GM18526 (cell line): ENCODE data around the gene TMEM138.

Source experiments
- POLR2A ChIP-seq: IDR thresholded peaks from 3 replicates; pipeline ENCODE4 v1.6.1; 2011; ENCODE audit not compliant: insufficient read length; ENCODE audit errors: extremely low read depth

Gene TMEM138

GRCh38 chr11:61361741-61362541, at the start of gene TMEM138, which contains the start of gene CYB561A3:
TMEM138 (plus strand) TSS chr11:61362374; CDS start chr11:61364391, 2,017 bp downstream.
CYB561A3 (minus strand) TSS chr11:61361882; CDS start chr11:61356713, 5,169 bp downstream.
- peak; percentile 99 for TF ChIP-seq POLR2A

DNA sequence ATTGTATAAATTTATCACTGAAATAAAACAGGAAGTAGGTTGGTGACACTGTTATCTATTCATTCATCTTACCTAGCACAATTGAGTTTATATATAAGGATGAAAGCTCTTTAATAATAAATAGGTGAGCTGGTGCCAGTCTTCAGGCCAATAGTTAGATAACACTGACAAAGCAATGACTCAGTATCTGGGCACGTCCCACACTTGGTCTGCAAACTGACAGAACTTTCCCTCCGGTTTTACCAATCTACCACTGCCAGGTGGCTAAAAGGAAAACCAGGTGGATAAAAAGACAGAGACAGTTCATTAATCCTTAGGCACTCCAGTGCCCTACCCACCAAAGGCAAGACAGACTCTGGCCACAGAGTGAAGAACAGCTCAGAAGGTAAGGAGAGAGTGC, 46.9 kb upstream of the TMEM138 start:
- no peak for TF ChIP-seq POLR2A

- TF ChIP-seq POLR2A = no peak
Measured at GRCh38 chr11:61325649-61326414, 36.3 kb upstream of the TMEM138 start.

GRCh38 chr11:61327669-61328071, 34.5 kb upstream of the TMEM138 start:
- no peak for TF ChIP-seq POLR2A

- no peak for TF ChIP-seq POLR2A
Measured at GRCh38 chr11:61328351-61328750, 33.8 kb upstream of the TMEM138 start.

DNA sequence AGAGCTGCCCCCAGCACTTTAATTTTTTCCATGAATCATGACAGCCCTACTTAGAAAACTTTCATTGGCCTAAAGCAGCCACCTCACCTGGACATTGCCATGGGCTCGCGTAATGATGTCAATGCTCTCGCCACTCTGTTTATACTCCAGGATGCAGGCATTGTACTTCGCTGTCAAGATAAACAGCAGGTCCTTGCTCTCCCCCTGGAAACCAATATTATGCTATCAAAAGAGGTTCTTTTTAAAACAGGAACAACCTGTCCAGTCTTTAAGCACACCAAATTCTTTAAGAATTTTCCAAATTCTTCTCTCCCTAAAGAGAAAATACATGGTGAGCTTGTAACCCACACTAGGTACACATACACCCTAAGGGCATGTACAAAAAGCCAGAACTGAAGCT, 32.3 kb upstream of the TMEM138 start:
- no peak for TF ChIP-seq POLR2A

GRCh38 chr11:61331651-61332050, 30.5 kb upstream of the TMEM138 start:
- no peak for TF ChIP-seq POLR2A

DNA sequence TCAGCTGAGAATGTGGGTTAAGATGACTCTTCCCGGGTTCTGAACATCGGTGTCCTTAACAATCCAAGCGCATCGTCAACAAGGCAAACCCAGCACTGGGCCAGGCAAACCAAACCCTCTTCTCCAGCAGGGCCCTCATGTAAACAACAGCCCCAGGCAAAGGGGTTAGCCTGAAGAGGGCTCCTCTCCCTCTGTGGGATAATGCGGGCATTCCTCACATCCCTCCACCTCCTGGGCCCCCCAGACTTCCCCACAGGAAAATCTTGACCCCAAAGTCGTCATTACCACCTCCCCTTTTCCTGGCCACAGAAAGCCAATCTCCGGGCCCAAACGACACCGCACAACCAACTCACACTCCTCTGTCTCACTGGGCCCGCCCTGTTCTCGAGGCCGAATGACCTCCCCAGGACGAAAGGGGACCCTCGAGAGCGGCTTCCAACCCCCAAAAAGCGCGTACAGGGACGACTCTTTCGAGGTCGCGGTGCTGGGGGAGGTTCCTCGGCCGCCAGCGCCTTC, 29.8 kb upstream of the TMEM138 start:
- no peak for TF ChIP-seq POLR2A

- TF ChIP-seq POLR2A = peak; percentile 94
Measured at GRCh38 chr11:61332797-61333549, 29.2 kb upstream of the TMEM138 start, which contains the start of the genes DDB1 and TKFC. DDB1 (minus strand) TSS chr11:61333105; CDS start chr11:61332968, 137 bp downstream. TKFC (plus strand) TSS chr11:61333228; CDS start chr11:61334729, 1,501 bp downstream.

- TF ChIP-seq POLR2A = no peak
Measured at GRCh38 chr11:61333550-61334433, 28.4 kb upstream of the TMEM138 start.

DNA sequence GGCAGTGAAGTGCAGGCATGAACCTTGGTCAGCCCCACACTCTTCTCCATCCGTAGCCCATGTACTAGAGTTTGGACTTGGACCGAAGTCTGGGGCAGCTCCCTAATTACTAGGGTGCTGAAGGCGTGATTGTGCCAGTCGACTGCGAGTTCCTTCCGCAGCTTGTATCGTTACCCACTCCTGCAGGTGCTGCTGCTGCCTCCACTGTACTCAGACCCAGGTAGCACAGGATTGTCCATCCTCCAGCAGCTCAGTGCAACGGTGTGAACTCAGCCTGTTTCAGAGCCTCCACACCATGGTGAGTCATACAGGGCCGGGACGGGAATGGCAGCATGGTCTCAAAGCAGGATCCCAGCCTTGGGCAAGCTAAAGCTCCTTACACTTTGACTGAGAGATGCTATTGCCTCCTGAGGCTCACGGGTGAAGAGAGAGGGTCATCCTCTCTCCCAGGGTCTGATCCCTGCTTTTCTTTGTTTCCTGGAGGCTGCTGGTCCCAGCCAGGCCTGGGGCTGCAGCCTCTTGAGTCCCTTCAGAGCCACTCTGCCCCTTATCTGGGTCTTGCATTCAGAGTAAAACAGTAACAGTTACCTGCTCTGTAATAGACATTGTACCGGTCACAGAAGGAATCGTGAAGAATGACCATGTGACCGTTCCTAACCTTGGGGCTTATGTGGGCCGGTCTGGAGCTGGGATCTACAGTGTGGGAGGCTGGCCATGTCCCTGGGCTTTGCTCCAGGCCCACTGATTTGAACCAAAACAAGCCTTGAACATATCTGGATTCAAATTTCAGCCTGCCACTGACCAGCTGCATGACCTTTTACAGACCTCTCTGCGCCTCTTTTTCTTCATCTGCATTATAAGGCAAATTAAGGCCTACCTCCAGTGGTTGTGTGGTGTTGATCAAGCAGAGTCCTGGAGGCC, 27.5 kb upstream of the TMEM138 start:
- TF ChIP-seq POLR2A = no peak

DNA sequence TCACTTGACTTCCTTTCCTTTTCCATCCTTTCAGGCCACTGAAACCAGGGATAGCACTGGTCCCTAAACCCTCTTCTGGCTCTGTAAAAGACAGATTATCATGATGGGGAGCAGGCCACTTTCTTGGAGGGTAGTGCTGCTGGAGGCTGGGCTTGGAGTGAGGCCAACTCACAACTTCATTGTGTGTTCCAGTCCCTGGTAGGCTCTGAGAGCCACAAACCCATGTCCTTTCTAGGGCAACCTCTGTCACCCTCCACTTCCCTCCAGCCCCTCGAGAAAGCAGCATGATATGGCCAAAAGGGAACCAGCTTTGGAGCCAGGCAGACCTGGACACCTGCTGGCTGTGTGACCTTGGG, 26.8 kb upstream of the TMEM138 start:
- TF ChIP-seq POLR2A = no peak

DNA sequence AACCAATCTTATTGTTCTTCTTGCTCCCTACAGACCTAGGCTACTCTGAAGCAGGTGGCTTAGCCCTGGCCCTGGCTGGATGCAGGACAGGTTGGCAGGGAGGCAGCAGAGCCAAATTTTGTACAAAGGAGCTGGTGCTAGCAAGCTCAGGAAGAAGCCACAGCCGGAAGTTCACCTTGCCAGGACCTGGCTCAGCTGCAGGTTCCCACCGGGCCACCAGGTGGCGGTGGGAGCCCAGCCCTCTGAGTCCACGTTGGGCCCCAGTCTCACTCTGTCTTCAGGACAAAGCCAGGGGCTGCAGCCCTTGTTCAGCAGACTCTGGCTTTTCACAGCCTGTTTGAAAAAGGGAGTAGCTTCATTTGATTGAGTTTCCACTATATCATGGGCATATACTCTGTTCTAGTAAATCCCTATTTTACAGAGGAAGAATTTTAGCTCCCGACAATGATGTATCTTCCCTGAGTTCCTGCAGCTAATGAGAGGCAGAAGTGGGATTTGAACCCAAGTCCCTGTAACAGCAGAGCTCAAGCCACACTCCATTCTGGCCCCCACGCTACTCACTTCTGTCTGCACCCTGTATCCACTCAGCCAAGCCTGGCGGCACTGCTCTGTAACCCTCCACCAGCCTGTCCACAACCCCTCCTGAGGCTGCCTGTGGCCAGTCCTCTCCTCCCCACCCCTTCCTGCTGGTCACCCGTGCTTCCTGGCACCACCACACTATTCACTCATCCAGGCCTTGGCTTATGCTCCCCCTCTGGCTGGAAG, 25.8 kb upstream of the TMEM138 start:
- no peak for TF ChIP-seq POLR2A
